HG03097 (cell line): ENCODE measurements around the gene KCNN3.
"Not testable (repeated sequence)": the region's sequence is repeated elsewhere in the genome, so short reads cannot be mapped to it uniquely, and the experiment has no call there.

Experiments
- ATAC-seq: cut with Tn5 transposase; IDR thresholded peaks from one replicate; pipeline ENCODE4 v1.9.1; 2021; ENCODE audit not compliant: unreplicated experiment, low FRiP score

The KCNN3 gene

GRCh38 chr1:154672245-154672644 is 197.8 kb downstream of the KCNN3 start:
- ATAC-seq: not testable (repeated sequence)

GRCh38 chr1:154671412-154671811 is 198.7 kb downstream of the KCNN3 start:
- ATAC-seq: not testable (repeated sequence)

GRCh38 chr1:154670310-154671270 is 199.5 kb downstream of the KCNN3 start:
- not testable (repeated sequence) for ATAC-seq

GRCh38 chr1:154669464-154670282 is 200.4 kb downstream of the KCNN3 start:
- ATAC-seq: no peak

GRCh38 chr1:154666051-154666790 is 203.9 kb downstream of the KCNN3 start:
- no peak for ATAC-seq

GRCh38 chr1:154664331-154665002 is 205.6 kb downstream of the KCNN3 start:
- no peak for ATAC-seq

GRCh38 chr1:154663471-154664060 is 206.5 kb downstream of the KCNN3 start:
- ATAC-seq: no peak

GRCh38 chr1:154661110-154661509 is 209.0 kb downstream of the KCNN3 start:
- ATAC-seq: no peak

- no peak for ATAC-seq
Measured at GRCh38 chr1:154659823-154660592, 210.1 kb downstream of the KCNN3 start.

GRCh38 chr1:154657556-154657955 is 212.5 kb downstream of the KCNN3 start:
- no peak for ATAC-seq

- ATAC-seq: no peak
Measured at GRCh38 chr1:154652893-154653292, 217.2 kb downstream of the KCNN3 start.
